ENCODE data around the gene UBN2. TPM values are rescaled to one million over a fixed set of nuclear protein-coding genes. Genes with fewer than 3 reads are reported as not detected.

The UBN2 gene
- total RNA-seq, 3 donors from 2014 or later (not counting 1 experiment from before 2014, with no cell fraction given): 17.6 to 33.2 (median 21.2) TPM

GRCh38 chr7:139294951-139295575 is 64.0 kb downstream of the UBN2 start:
- H3K36me3 ChIP-seq (ENCODE audit: control insufficient read depth, insufficient read depth, low read length): peaks cover 22% of the 10 kb centered on the region
- Mint-ChIP-seq H3K9me3 (no peaks in the 10 kb centered on the region), H3K4me3 (no peak overlapping the region)

GRCh38 chr7:139297795-139298194 is 66.8 kb downstream of the UBN2 start:
- no peak for TF ChIP-seq CTCF (IDR thresholded peaks at IDR 0.05)
- no peak for DNase-seq
- no peak overlapping the region for H3K4me3 Mint-ChIP-seq
- Histone ChIP-seq H3K27me3 (ENCODE audit: control insufficient read depth, insufficient read depth, low read length) (no peaks in the 10 kb centered on the region), H3K36me3 (ENCODE audit: control insufficient read depth, insufficient read depth, low read length) (peaks cover 21% of the 10 kb centered on the region), H3K4me1 (ENCODE audit: control insufficient read depth, insufficient read depth, low read length) (no peaks in the 10 kb centered on the region), H3K27ac (ENCODE audit: low read length) (no peak overlapping the region), H3K9me3 (ENCODE audit: control insufficient read depth, insufficient read depth, low read length) (no peaks in the 10 kb centered on the region), H3K4me3 (ENCODE audit: low read length) (no peak overlapping the region)
- no peaks in the 10 kb centered on the region for H3K4me1 Mint-ChIP-seq
- intact Hi-C loops (cut with micrococcal nuclease): no loop called here
- no peak overlapping the region for H3K27ac Mint-ChIP-seq
- H3K9me3 Mint-ChIP-seq: no peaks in the 10 kb centered on the region
- H3K36me3 Mint-ChIP-seq: peaks cover 9% of the 10 kb centered on the region
- ATAC-seq: no peak
- H3K27me3 Mint-ChIP-seq (ENCODE audit: low read depth in 2 of 2): no peaks in the 10 kb centered on the region
- WGBS (ENCODE audit: insufficient coverage): 87% methylated on average over 5 of the region's 6 CpGs

More at GRCh38 chr7:139294951-139295575, 64.0 kb downstream of the UBN2 start:
- Histone ChIP-seq H3K4me3 (ENCODE audit: low read length) (no peak overlapping the region), H3K4me1 (ENCODE audit: control insufficient read depth, insufficient read depth, low read length) (no peaks in the 10 kb centered on the region), H3K9me3 (ENCODE audit: control insufficient read depth, insufficient read depth, low read length) (no peaks in the 10 kb centered on the region), H3K27ac (ENCODE audit: low read length) (no peak overlapping the region), H3K27me3 (ENCODE audit: control insufficient read depth, insufficient read depth, low read length) (no peaks in the 10 kb centered on the region)
- TF ChIP-seq CTCF (IDR thresholded peaks at IDR 0.05): no peak
- Mint-ChIP-seq H3K27me3 (ENCODE audit: low read depth in 2 of 2) (no peaks in the 10 kb centered on the region), H3K27ac (no peak overlapping the region), H3K4me1 (no peaks in the 10 kb centered on the region), H3K36me3 (peaks cover 9% of the 10 kb centered on the region)
- DNase-seq (no peak), ATAC-seq (no peak)
- intact Hi-C loops (cut with micrococcal nuclease): no loop called here
- 91% methylated on average over 5 of the region's 6 CpGs for WGBS (ENCODE audit: insufficient coverage)

- DNase-seq: no peak
- H3K36me3 Mint-ChIP-seq: peaks cover 9% of the 10 kb centered on the region
- peaks cover 21% of the 10 kb centered on the region for H3K36me3 ChIP-seq (ENCODE audit: control insufficient read depth, insufficient read depth, low read length)
- no peaks in the 10 kb centered on the region for H3K27me3 ChIP-seq (ENCODE audit: control insufficient read depth, insufficient read depth, low read length)
- no peaks in the 10 kb centered on the region for H3K27me3 Mint-ChIP-seq (ENCODE audit: low read depth in 2 of 2)
- H3K4me3 ChIP-seq (ENCODE audit: low read length): no peak overlapping the region
- 100% methylated on average over 1 of the region's 2 CpGs for WGBS (ENCODE audit: insufficient coverage)
- no peak overlapping the region for H3K4me3 Mint-ChIP-seq
- no peaks in the 10 kb centered on the region for H3K9me3 ChIP-seq (ENCODE audit: control insufficient read depth, insufficient read depth, low read length)
- no peaks in the 10 kb centered on the region for H3K9me3 Mint-ChIP-seq
- intact Hi-C loops (cut with micrococcal nuclease): no loop called here
- H3K27ac Mint-ChIP-seq: no peak overlapping the region
- ATAC-seq: no peak
- no peaks in the 10 kb centered on the region for H3K4me1 Mint-ChIP-seq
- no peaks in the 10 kb centered on the region for H3K4me1 ChIP-seq (ENCODE audit: control insufficient read depth, insufficient read depth, low read length)
- no peak overlapping the region for H3K27ac ChIP-seq (ENCODE audit: low read length)
- TF ChIP-seq CTCF (IDR thresholded peaks at IDR 0.05): no peak
Measured at GRCh38 chr7:139299296-139299695, 68.3 kb downstream of the UBN2 start.

- Mint-ChIP-seq H3K27ac (no peak overlapping the region), H3K36me3 (peaks cover 9% of the 10 kb centered on the region), H3K4me1 (no peaks in the 10 kb centered on the region), H3K9me3 (no peaks in the 10 kb centered on the region), H3K27me3 (ENCODE audit: low read depth in 2 of 2) (no peaks in the 10 kb centered on the region), H3K4me3 (no peak overlapping the region)
- H3K27me3 ChIP-seq (ENCODE audit: control insufficient read depth, insufficient read depth, low read length): no peaks in the 10 kb centered on the region
- no peak for ATAC-seq
- no CpG with 5 or more reads among the region's 2 CpGs for WGBS (ENCODE audit: insufficient coverage)
- H3K27ac ChIP-seq (ENCODE audit: low read length): no peak overlapping the region
- H3K4me1 ChIP-seq (ENCODE audit: control insufficient read depth, insufficient read depth, low read length): no peaks in the 10 kb centered on the region
- no peaks in the 10 kb centered on the region for H3K9me3 ChIP-seq (ENCODE audit: control insufficient read depth, insufficient read depth, low read length)
- no peak overlapping the region for H3K4me3 ChIP-seq (ENCODE audit: low read length)
- intact Hi-C loops (cut with micrococcal nuclease): no loop called here
- no peak for TF ChIP-seq CTCF (IDR thresholded peaks at IDR 0.05)
- DNase-seq: no peak
- peaks cover 20% of the 10 kb centered on the region for H3K36me3 ChIP-seq (ENCODE audit: control insufficient read depth, insufficient read depth, low read length)
Measured at GRCh38 chr7:139300390-139300789, 69.4 kb downstream of the UBN2 start.
